CD8-positive, alpha-beta memory T cell (primary cell): ENCODE data around the gene ETV6. TPM values are rescaled to one million over a fixed set of nuclear protein-coding genes. Genes with fewer than 3 reads are reported as not detected.

Experiments used
- CTCF ChIA-PET: fragments of 350-600 bp; sonication (Branson Sonifier 250); formaldehyde crosslinking; loops from one replicate; lab custom pipeline; 2021; ENCODE audit warnings: antibody characterized with exemption; lab: Charles Lee
- POLR2A ChIA-PET: fragments of 350-600 bp; sonication (Branson Sonifier 250); formaldehyde crosslinking; loops from one replicate; lab custom pipeline; 2021; ENCODE audit warnings: antibody characterized with exemption; lab: Charles Lee
- DNase-seq, 5 donors: peaks; one replicate each; pipeline versions ENCODE4 v3.0.0 to v3.0.0-alpha.2; 2020 to 2022; ENCODE audit warnings: mixed read lengths in 1 of 5
- H3K27ac ChIP-seq: one replicate; pipeline ENCODE4 v1.7.0; 2013; ENCODE audit warnings: low read depth, mild to moderate bottlenecking, low read length, moderate library complexity
- H3K27me3 ChIP-seq: 2 replicates; pipeline ENCODE4 v1.7.0; 2013; ENCODE audit warnings: low read length, mild to moderate bottlenecking; ENCODE audit not compliant: insufficient read depth, poor library complexity, severe bottlenecking
- H3K36me3 ChIP-seq: 2 replicates; pipeline ENCODE4 v1.7.0; 2013; ENCODE audit warnings: mild to moderate bottlenecking, low read length, moderate library complexity; ENCODE audit not compliant: insufficient read depth
- H3K4me1 ChIP-seq: 2 replicates; pipeline ENCODE4 v1.7.0; 2013; ENCODE audit warnings: mild to moderate bottlenecking, low read length, moderate library complexity; ENCODE audit not compliant: insufficient read depth
- H3K4me3 ChIP-seq: 2 replicates; pipeline ENCODE4 v1.7.0; 2013; ENCODE audit warnings: mild to moderate bottlenecking, low read length
- H3K9me3 ChIP-seq: 2 replicates; pipeline ENCODE4 v1.7.0; 2013; ENCODE audit warnings: mild to moderate bottlenecking, low read length
- H3K27ac Mint-ChIP-seq, 8 donors: one replicate each; pipeline ENCODE4 v1.8.0; 2020 to 2021; ENCODE audit warnings: mixed read lengths in 8 of 8, mild to moderate bottlenecking in 6 of 8, inconsistent platforms in 3 of 8, moderate library complexity in 3 of 8
- H3K27me3 Mint-ChIP-seq, 2 donors: one replicate each; pipeline ENCODE4 v1.8.0; 2020 to 2021; ENCODE audit warnings: mixed read lengths in 2 of 2, mild to moderate bottlenecking in 1 of 2, moderate library complexity in 1 of 2
- H3K36me3 Mint-ChIP-seq, 3 donors: one replicate each; pipeline ENCODE4 v1.8.0; 2020 to 2021; ENCODE audit warnings: mixed read lengths in 3 of 3, inconsistent platforms in 1 of 3, mild to moderate bottlenecking in 1 of 3
- H3K4me1 Mint-ChIP-seq, 3 donors: one replicate each; pipeline ENCODE4 v1.8.0; 2020 to 2021; ENCODE audit warnings: mixed read lengths in 3 of 3, inconsistent platforms in 1 of 3, mild to moderate bottlenecking in 1 of 3
- H3K4me3 Mint-ChIP-seq, 7 donors: one replicate each; pipeline ENCODE4 v1.8.0; 2020 to 2021; ENCODE audit warnings: mixed read lengths in 7 of 7, mild to moderate bottlenecking in 6 of 7, moderate library complexity in 4 of 7, inconsistent platforms in 2 of 7
- H3K9me3 Mint-ChIP-seq, 5 donors: one replicate each; pipeline ENCODE4 v1.8.0; 2020 to 2022; ENCODE audit warnings: mixed read lengths in 5 of 5, mild to moderate bottlenecking in 3 of 5, moderate library complexity in 2 of 5, inconsistent platforms in 1 of 5
- polyA plus RNA-seq: library from polyadenylated mRNA; unstranded; fragments of 300-500 nt; fragmentation: Illumina TruSeq; gene quantifications from one replicate; pipeline ENCODE4 v1.2.3, GENCODE V29; 2021
- total RNA-seq, 2 experiments: library from RNA; stranded (reverse); gene quantifications; one replicate each; pipeline ENCODE4 v1.2.3, GENCODE V29; 2021

The ETV6 gene
- total and polyA plus RNA-seq, 3 experiments from 2014 or later: 6.0 to 51.5 (median 49.3) TPM

DNA sequence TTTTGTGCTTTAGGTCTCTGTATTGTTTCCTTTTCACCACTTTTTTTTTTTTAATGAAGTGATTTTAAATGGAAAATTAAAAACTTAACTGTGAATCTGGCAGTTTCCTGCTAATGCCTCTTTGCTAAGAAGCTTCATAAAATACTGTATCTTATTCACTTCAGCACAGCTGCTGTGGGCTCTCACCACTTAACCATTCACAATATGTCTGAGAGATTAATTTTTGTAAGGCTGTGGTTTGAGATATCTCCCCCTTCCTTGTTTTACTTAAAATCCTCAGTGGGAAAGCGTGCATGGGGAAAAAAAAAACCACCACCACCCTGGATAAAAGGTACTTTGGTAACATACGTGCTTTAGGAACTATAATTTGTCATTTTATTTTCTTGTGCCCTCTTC, 115.9 kb downstream of the ETV6 start:
- Mint-ChIP-seq H3K4me3 (peak overlapping the region in 5 of 7 donors; percentile 33 to 68 (median 56)), H3K4me1 (peaks cover 55 to 91% (median 86%) of the 10 kb centered on the region in 3 donors), H3K27ac (peak overlapping the region in 7 of 8 donors; percentile 12 to 86 (median 72)), H3K36me3 (peaks cover 0 to 6% (median 3%) of the 10 kb centered on the region in 3 donors), H3K9me3 (no peaks in the 10 kb centered on the region), H3K27me3 (no peaks in the 10 kb centered on the region)
- Histone ChIP-seq H3K27me3 (no peaks in the 10 kb centered on the region), H3K4me3 (no peak overlapping the region), H3K9me3 (no peaks in the 10 kb centered on the region), H3K4me1 (peaks cover 35% of the 10 kb centered on the region), H3K36me3 (no peaks in the 10 kb centered on the region), H3K27ac (no peak overlapping the region)
- POLR2A ChIA-PET: interaction anchor here (0.6 kb wide), 1 partner anchor 25 kb away, joined by 3 read pairs; no protein-coding TSS in a partner anchor
- CTCF ChIA-PET: no interaction called here
- DNase-seq: no peak

DNA sequence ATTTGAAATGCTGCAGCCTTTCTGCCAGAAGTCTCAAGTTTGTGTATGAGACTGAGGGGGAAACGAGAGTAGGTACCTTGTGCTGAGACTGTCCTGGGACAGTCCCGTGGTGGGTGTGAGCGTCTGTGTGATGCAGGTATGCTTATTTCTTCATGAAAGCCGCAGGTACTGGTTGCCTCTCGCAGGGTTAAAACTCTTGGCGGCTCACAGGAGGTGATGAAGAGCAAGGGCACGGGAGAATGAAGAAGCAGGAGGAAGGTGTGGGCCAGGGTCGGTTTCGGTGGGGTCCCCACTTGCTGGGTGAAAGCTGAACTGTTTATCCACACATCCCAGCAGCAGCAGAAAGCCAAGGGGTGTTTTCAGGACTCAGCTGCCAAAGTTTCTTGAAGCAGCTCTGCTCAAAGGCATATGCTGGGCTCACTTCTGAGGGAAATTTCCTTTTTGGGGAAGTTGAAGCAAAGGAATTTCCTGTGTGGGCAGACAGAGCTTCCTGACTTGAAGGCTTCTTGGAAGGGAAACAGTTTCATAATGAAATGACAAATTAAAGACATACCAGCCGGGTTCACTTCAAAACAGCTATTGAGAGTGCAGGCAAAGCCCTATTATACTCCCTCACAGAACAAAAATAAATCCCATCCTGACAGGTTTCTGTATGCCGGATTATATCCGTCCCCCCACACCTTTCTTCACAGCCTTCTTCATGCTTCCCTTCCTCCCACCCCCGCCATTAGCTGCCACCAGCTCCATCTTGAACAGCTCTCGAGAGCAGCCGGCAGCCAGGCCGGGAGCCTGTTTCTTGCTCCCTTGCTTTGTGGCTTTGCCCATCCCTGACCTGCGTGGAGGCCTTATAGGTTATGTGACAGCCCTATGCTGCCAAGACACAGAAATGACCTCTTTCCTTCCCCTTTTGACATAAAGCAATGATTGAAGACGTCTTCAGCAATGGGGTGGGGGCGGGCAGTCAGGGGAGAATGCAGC, 116.6 kb downstream of the ETV6 start:
- peaks cover 0 to 6% (median 5%) of the 10 kb centered on the region in 3 donors for H3K36me3 Mint-ChIP-seq
- Histone ChIP-seq H3K4me1 (peaks cover 39% of the 10 kb centered on the region), H3K27ac (no peak overlapping the region), H3K4me3 (no peak overlapping the region), H3K9me3 (no peaks in the 10 kb centered on the region), H3K36me3 (no peaks in the 10 kb centered on the region), H3K27me3 (no peaks in the 10 kb centered on the region)
- ChIA-PET CTCF (no interaction called here), POLR2A (interaction anchor here (0.6 kb wide), 1 partner anchor 26 kb away, joined by 3 read pairs; no protein-coding TSS in a partner anchor)
- H3K9me3 Mint-ChIP-seq: no peaks in the 10 kb centered on the region
- H3K4me1 Mint-ChIP-seq: peaks cover 52 to 91% (median 87%) of the 10 kb centered on the region in 3 donors
- H3K4me3 Mint-ChIP-seq: peak overlapping the region in 5 of 7 donors; percentile 33 to 68 (median 56)
- DNase-seq: peak in 1 of 5 donors; percentile 7
- H3K27ac Mint-ChIP-seq: peak overlapping the region in 7 of 8 donors; percentile 31 to 95 (median 77)
- no peaks in the 10 kb centered on the region for H3K27me3 Mint-ChIP-seq

- H3K4me1 Mint-ChIP-seq: peaks cover 48 to 88% (median 82%) of the 10 kb centered on the region in 3 donors
- H3K27me3 Mint-ChIP-seq: no peaks in the 10 kb centered on the region
These were observed 117.7 kb downstream of the ETV6 start for GRCh38 chr12:11767029-11767724.

DNA sequence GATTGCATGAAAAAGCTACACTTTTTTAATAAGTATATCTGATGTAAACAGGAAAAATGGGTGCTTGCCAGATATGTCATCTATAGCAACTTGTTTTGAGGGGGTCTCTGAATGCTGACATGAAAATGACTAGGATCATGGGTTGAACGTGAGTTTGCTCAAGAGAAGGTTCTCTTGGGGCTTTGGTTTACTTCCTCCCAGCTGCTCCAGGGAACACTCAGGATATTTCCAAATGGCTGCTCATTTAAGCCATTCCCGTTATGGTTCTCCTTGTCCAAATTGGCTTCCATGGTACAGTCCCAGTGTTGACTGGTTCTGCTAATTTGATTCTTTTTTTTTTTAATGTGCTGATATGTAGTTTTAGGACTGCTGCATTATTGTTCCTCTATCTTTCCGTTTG, 118.3 kb downstream of the ETV6 start:
- Mint-ChIP-seq H3K27me3 (no peaks in the 10 kb centered on the region), H3K36me3 (peaks cover 0 to 8% (median 6%) of the 10 kb centered on the region in 3 donors), H3K9me3 (no peaks in the 10 kb centered on the region), H3K4me3 (peak overlapping the region in 1 of 7 donors; percentile 5), H3K27ac (peak overlapping the region in 1 of 8 donors; percentile 57), H3K4me1 (peaks cover 46 to 85% (median 78%) of the 10 kb centered on the region in 3 donors)
- ChIA-PET CTCF (no interaction called here), POLR2A (no interaction called here)
- Histone ChIP-seq H3K27me3 (no peaks in the 10 kb centered on the region), H3K36me3 (no peaks in the 10 kb centered on the region), H3K4me3 (no peak overlapping the region), H3K27ac (no peak overlapping the region), H3K9me3 (no peaks in the 10 kb centered on the region), H3K4me1 (peaks cover 40% of the 10 kb centered on the region)
- DNase-seq: no peak

More at GRCh38 chr12:11767029-11767724, 117.7 kb downstream of the ETV6 start:
- H3K9me3 ChIP-seq: no peaks in the 10 kb centered on the region
- ChIA-PET CTCF (no interaction called here), POLR2A (no interaction called here)
- no peak for DNase-seq
- H3K27ac ChIP-seq: no peak overlapping the region
- H3K4me3 ChIP-seq: no peak overlapping the region
- Mint-ChIP-seq H3K27ac (peak overlapping the region in 5 of 8 donors; percentile 15 to 82 (median 45)), H3K9me3 (no peaks in the 10 kb centered on the region), H3K36me3 (peaks cover 0 to 8% (median 6%) of the 10 kb centered on the region in 3 donors), H3K4me3 (peak overlapping the region in 2 of 7 donors; percentile 23 to 68)
- no peaks in the 10 kb centered on the region for H3K27me3 ChIP-seq
- H3K4me1 ChIP-seq: peaks cover 41% of the 10 kb centered on the region
- H3K36me3 ChIP-seq: no peaks in the 10 kb centered on the region

DNA sequence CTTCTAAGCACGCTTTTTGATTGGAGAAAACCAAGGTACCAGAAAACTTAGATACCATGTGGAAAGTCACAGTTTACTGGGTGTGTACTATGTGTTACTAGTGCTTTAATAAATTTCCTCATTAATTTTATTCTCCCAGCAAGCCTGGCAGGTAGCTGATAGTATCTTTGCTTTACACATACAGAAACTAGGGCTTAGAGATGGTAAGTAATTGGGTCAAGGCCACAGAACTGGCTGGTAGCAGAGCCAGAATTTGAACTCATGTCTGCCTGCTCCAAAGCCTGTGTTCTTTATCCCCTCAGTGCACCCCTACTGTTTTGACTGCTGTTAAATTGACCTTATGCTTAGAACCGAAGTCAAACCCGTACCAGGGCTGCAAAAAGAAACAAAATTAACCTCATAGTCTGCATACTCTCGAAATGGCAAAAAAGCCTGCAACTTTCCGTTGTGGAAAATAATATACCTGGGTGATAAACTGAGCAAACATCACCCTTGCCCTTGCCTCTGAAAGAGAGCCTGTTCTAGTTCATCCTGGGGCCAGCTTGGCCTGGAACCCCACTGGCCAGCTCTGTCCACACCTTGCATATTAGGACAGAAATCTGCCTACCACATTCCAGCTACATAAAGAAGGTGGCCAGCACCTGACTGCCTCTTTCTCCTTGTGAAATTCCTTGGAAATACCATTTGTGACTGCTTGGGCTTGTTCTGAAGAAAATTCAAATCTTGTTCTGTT, 118.9 kb downstream of the ETV6 start:
- H3K4me1 ChIP-seq: peaks cover 40% of the 10 kb centered on the region
- CTCF ChIA-PET: no interaction called here
- no peaks in the 10 kb centered on the region for H3K9me3 ChIP-seq
- Mint-ChIP-seq H3K27ac (peak overlapping the region in 1 of 8 donors; percentile 57), H3K27me3 (no peaks in the 10 kb centered on the region), H3K4me1 (peaks cover 43 to 83% (median 73%) of the 10 kb centered on the region in 3 donors), H3K4me3 (no peak overlapping the region), H3K9me3 (no peaks in the 10 kb centered on the region), H3K36me3 (peaks cover 0 to 8% (median 6%) of the 10 kb centered on the region in 3 donors)
- H3K36me3 ChIP-seq: no peaks in the 10 kb centered on the region
- H3K27ac ChIP-seq: no peak overlapping the region
- H3K4me3 ChIP-seq: no peak overlapping the region
- POLR2A ChIA-PET: no interaction called here
- DNase-seq: no peak
- H3K27me3 ChIP-seq: no peaks in the 10 kb centered on the region

- Mint-ChIP-seq H3K27ac (peak overlapping the region in 5 of 8 donors; percentile 32 to 82 (median 73)), H3K4me3 (peak overlapping the region in 1 of 7 donors; percentile 32), H3K36me3 (peaks cover 0 to 14% (median 13%) of the 10 kb centered on the region in 3 donors), H3K27me3 (no peaks in the 10 kb centered on the region), H3K4me1 (peaks cover 47 to 79% (median 61%) of the 10 kb centered on the region in 3 donors), H3K9me3 (no peaks in the 10 kb centered on the region)
- Histone ChIP-seq H3K9me3 (no peaks in the 10 kb centered on the region), H3K4me3 (no peak overlapping the region), H3K27ac (no peak overlapping the region), H3K27me3 (no peaks in the 10 kb centered on the region), H3K36me3 (no peaks in the 10 kb centered on the region), H3K4me1 (peaks cover 38% of the 10 kb centered on the region)
- CTCF ChIA-PET: no interaction called here
- POLR2A ChIA-PET: no interaction called here
- no peak for DNase-seq
These were observed 120.4 kb downstream of the ETV6 start for GRCh38 chr12:11769723-11770514.

DNA sequence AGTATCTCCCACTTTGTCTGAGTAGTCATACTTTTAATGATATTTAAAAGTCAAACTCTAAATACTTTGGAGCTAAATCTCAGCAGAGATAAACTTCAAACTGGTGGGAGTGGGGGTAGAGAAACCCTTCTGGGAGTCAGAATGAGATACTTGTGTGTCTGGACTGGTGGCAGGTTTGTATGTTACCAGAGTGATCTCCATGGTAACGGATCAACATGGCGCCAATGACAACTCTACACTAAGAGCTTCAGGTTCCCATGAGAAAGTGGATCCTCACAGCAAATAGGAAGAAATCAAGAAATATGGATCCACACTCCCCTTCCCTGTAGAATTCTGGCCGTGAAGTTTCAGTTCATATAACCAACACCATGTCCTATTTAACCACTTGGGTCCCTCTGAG, 121.9 kb downstream of the ETV6 start:
- no peaks in the 10 kb centered on the region for H3K9me3 Mint-ChIP-seq
- no peak overlapping the region for H3K4me3 ChIP-seq
- H3K9me3 ChIP-seq: no peaks in the 10 kb centered on the region
- peaks cover 24% of the 10 kb centered on the region for H3K4me1 ChIP-seq
- ChIA-PET CTCF (no interaction called here), POLR2A (no interaction called here)
- peaks cover 0 to 18% (median 15%) of the 10 kb centered on the region in 3 donors for H3K36me3 Mint-ChIP-seq
- H3K27me3 Mint-ChIP-seq: no peaks in the 10 kb centered on the region
- no peaks in the 10 kb centered on the region for H3K36me3 ChIP-seq
- peak overlapping the region in 1 of 8 donors; percentile 23 for H3K27ac Mint-ChIP-seq
- no peak for DNase-seq
- peaks cover 33 to 66% (median 47%) of the 10 kb centered on the region in 3 donors for H3K4me1 Mint-ChIP-seq
- no peaks in the 10 kb centered on the region for H3K27me3 ChIP-seq
- H3K27ac ChIP-seq: no peak overlapping the region
- no peak overlapping the region for H3K4me3 Mint-ChIP-seq
